GM12878 (cell line): ENCODE data around the gene OLFM2. TPM values are rescaled to one million over a fixed set of nuclear protein-coding genes. Genes with fewer than 3 reads are reported as not detected.

Experiments
- EGR1 ChIP-seq, 2 experiments: IDR thresholded peaks; 1 replicate in 1 of 2; 2 replicates in 1 of 2; pipeline ENCODE4 v1.6.1; 2011 to 2012; ENCODE audit warnings: low read depth in 2 of 2, low read length in 2 of 2, borderline replicate concordance in 1 of 2, mild to moderate bottlenecking in 1 of 2, moderate library complexity in 1 of 2
- GATAD2B ChIP-seq: fragments of 450-650 bp; conservative IDR thresholded peaks from 2 replicates; pipeline ENCODE4 v1.6.1; 2017; ENCODE audit warnings: low read depth, mild to moderate bottlenecking, moderate library complexity
- HCFC1 ChIP-seq: fragments of 150-350 bp; IDR thresholded peaks from 2 replicates; pipeline ENCODE4 v1.6.1; 2014; ENCODE audit warnings: low read length
- MEF2A ChIP-seq: IDR thresholded peaks from 2 replicates; pipeline ENCODE4 v1.6.1; 2011; ENCODE audit warnings: low read depth, mild to moderate bottlenecking, low read length, moderate library complexity; ENCODE audit not compliant: insufficient read depth
- NRF1 ChIP-seq: conservative IDR thresholded peaks from 2 replicates; pipeline ENCODE4 v1.6.1; 2011; ENCODE audit warnings: mild to moderate bottlenecking, low read depth, low read length, improper control_type of control experiment
- PBX3 ChIP-seq: IDR thresholded peaks from 2 replicates; pipeline ENCODE4 v1.6.1; 2011; ENCODE audit warnings: mild to moderate bottlenecking, low read depth, low read length, moderate library complexity; ENCODE audit not compliant: insufficient replicate concordance
- RAD21 ChIP-seq: IDR thresholded peaks from 2 replicates; pipeline ENCODE4 v1.6.1; 2011; ENCODE audit warnings: mild to moderate bottlenecking, low read depth, low read length, moderate library complexity; ENCODE audit not compliant: insufficient read depth
- RCOR1 ChIP-seq: conservative IDR thresholded peaks from 2 replicates; pipeline ENCODE4 v1.6.1; 2012; ENCODE audit warnings: low read depth, low read length, improper control_type of control experiment
- polyA plus RNA-seq, 11 experiments: library from polyadenylated mRNA; depleted of rRNA in 4 of 11; unstranded in 6 of 11; stranded (reverse) in 5 of 11; fragments of >200 nt; fragmentation: Nextera tagmentation in 4 of 11; fragmentation: Illumina TruSeq in 1 of 11; extraction: Ambion mirVana in 4 of 11; extraction: Trizol in 1 of 11; gene quantifications; 1 replicate in 1 of 11; 2 replicates in 10 of 11; pipeline versions ENCODE4 v1.2.1 to v1.2.3, GENCODE V29; 2011 to 2016; ENCODE audit warnings: inconsistent platforms in 2 of 11, missing spikeins in 2 of 11, low read depth in 1 of 11
- total RNA-seq, 4 experiments: library from RNA; depleted of rRNA in 3 of 4; stranded (reverse); fragments of >200 nt in 3 of 4; fragmentation: Illumina TruSeq in 1 of 4; extraction: Trizol in 1 of 4; gene quantifications; 2 replicates each; pipeline versions ENCODE4 v1.2.1 to v1.2.3, GENCODE V29; 2013 to 2021
- TF ChIP-seq, protein P1 (sequence below): IDR thresholded peaks from 2 replicates; pipeline ENCODE4 v1.6.1; 2012; ENCODE audit warnings: improper control_type of control experiment, low read depth, low read length; ENCODE audit not compliant: insufficient replicate concordance
- TF ChIP-seq, protein P2 (sequence below): fragments of 450-650 bp; formaldehyde crosslinking; IDR thresholded peaks from 2 replicates; pipeline ENCODE4 v1.5.0; 2022; ENCODE audit warnings: mild to moderate bottlenecking, missing genetic modification characterization

OLFM2 gene
- total and polyA plus RNA-seq, 10 of the 15 experiments (the other 5 are each of a cell fraction or from before 2014, with no cell fraction given), result 0.07 to 3.5 (median 0.27) TPM; not detected in 5

GRCh38 chr19:9863759-9864158, 72.6 kb downstream of the OLFM2 start (continued):
- TF ChIP-seq, protein P1, sequence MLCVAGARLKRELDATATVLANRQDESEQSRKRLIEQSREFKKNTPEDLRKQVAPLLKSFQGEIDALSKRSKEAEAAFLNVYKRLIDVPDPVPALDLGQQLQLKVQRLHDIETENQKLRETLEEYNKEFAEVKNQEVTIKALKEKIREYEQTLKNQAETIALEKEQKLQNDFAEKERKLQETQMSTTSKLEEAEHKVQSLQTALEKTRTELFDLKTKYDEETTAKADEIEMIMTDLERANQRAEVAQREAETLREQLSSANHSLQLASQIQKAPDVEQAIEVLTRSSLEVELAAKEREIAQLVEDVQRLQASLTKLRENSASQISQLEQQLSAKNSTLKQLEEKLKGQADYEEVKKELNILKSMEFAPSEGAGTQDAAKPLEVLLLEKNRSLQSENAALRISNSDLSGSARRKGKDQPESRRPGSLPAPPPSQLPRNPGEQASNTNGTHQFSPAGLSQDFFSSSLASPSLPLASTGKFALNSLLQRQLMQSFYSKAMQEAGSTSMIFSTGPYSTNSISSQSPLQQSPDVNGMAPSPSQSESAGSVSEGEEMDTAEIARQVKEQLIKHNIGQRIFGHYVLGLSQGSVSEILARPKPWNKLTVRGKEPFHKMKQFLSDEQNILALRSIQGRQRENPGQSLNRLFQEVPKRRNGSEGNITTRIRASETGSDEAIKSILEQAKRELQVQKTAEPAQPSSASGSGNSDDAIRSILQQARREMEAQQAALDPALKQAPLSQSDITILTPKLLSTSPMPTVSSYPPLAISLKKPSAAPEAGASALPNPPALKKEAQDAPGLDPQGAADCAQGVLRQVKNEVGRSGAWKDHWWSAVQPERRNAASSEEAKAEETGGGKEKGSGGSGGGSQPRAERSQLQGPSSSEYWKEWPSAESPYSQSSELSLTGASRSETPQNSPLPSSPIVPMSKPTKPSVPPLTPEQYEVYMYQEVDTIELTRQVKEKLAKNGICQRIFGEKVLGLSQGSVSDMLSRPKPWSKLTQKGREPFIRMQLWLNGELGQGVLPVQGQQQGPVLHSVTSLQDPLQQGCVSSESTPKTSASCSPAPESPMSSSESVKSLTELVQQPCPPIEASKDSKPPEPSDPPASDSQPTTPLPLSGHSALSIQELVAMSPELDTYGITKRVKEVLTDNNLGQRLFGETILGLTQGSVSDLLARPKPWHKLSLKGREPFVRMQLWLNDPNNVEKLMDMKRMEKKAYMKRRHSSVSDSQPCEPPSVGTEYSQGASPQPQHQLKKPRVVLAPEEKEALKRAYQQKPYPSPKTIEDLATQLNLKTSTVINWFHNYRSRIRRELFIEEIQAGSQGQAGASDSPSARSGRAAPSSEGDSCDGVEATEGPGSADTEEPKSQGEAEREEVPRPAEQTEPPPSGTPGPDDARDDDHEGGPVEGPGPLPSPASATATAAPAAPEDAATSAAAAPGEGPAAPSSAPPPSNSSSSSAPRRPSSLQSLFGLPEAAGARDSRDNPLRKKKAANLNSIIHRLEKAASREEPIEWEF, result no peak
- TF ChIP-seq RCOR1 (no peak), PBX3 (no peak), RAD21 (no peak), HCFC1 (no peak), NRF1 (no peak), GATAD2B (no peak), MEF2A (no peak), EGR1 (IDR thresholded peaks at IDR 0.05; ENCODE audit: borderline replicate concordance in 1 of 2, low read depth in 2 of 2, low read length in 2 of 2) (no peak)
- TF ChIP-seq, protein P2, sequence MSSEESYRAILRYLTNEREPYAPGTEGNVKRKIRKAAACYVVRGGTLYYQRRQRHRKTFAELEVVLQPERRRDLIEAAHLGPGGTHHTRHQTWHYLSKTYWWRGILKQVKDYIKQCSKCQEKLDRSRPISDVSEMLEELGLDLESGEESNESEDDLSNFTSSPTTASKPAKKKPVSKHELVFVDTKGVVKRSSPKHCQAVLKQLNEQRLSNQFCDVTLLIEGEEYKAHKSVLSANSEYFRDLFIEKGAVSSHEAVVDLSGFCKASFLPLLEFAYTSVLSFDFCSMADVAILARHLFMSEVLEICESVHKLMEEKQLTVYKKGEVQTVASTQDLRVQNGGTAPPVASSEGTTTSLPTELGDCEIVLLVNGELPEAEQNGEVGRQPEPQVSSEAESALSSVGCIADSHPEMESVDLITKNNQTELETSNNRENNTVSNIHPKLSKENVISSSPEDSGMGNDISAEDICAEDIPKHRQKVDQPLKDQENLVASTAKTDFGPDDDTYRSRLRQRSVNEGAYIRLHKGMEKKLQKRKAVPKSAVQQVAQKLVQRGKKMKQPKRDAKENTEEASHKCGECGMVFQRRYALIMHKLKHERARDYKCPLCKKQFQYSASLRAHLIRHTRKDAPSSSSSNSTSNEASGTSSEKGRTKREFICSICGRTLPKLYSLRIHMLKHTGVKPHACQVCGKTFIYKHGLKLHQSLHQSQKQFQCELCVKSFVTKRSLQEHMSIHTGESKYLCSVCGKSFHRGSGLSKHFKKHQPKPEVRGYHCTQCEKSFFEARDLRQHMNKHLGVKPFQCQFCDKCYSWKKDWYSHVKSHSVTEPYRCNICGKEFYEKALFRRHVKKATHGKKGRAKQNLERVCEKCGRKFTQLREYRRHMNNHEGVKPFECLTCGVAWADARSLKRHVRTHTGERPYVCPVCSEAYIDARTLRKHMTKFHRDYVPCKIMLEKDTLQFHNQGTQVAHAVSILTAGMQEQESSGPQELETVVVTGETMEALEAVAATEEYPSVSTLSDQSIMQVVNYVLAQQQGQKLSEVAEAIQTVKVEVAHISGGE, result no peak
- TF ChIP-seq, all 136 proteins: peak for 0
